HK-2 (cell line): ENCODE measurements around the gene PHLPP2.

Source experiments
- DNase-seq: peaks from one replicate; pipeline ENCODE4 v3.0.0-alpha.2; 2018; ENCODE audit not compliant: unreplicated experiment

The PHLPP2 gene

GRCh38 chr16:71724320-71724751 is at the start of gene PHLPP2:
TSS of gene PHLPP2 (minus strand) at chr16:71724701. CDS start at chr16:71714795, 9,906 bp downstream.
- no peak for DNase-seq

GRCh38 chr16:71771571-71771970 is 47.1 kb upstream of the PHLPP2 start:
- DNase-seq = no peak

- DNase-seq = no peak
Observed at GRCh38 chr16:71769222-71769621, 44.7 kb upstream of the PHLPP2 start.

- no peak for DNase-seq
Observed at GRCh38 chr16:71767060-71767900, 42.8 kb upstream of the PHLPP2 start.

GRCh38 chr16:71762186-71762585 is 37.7 kb upstream of the PHLPP2 start:
- DNase-seq = no peak

- no peak for DNase-seq
Observed at GRCh38 chr16:71761097-71761496, 36.6 kb upstream of the PHLPP2 start.

GRCh38 chr16:71758293-71758760 is 33.8 kb upstream of the PHLPP2 start:
- no peak for DNase-seq

- DNase-seq = no peak
Observed at GRCh38 chr16:71754652-71755051, 30.2 kb upstream of the PHLPP2 start.

- DNase-seq = no peak
Observed at GRCh38 chr16:71754108-71754507, 29.6 kb upstream of the PHLPP2 start.

- no peak for DNase-seq
Observed at GRCh38 chr16:71748226-71748625, 23.7 kb upstream of the PHLPP2 start.

GRCh38 chr16:71746442-71747046 is 22.0 kb upstream of the PHLPP2 start:
- no peak for DNase-seq

GRCh38 chr16:71738855-71739254 is 14.4 kb upstream of the PHLPP2 start:
- no peak for DNase-seq

GRCh38 chr16:71737501-71737900 is 13.0 kb upstream of the PHLPP2 start:
- DNase-seq = no peak

- DNase-seq = no peak
Observed at GRCh38 chr16:71734511-71734910, 10.0 kb upstream of the PHLPP2 start.

GRCh38 chr16:71732587-71732986 is 8.1 kb upstream of the PHLPP2 start:
- DNase-seq = no peak

- DNase-seq = no peak
Observed at GRCh38 chr16:71727551-71728324, 3.2 kb upstream of the PHLPP2 start.

GRCh38 chr16:71726476-71727315 is 2.2 kb upstream of the PHLPP2 start:
- no peak for DNase-seq

GRCh38 chr16:71723537-71724319 is 773 bp downstream of the PHLPP2 start:
- peak; percentile 70 for DNase-seq

- DNase-seq = peak; percentile 78
Observed at GRCh38 chr16:71722801-71723536, 1.5 kb downstream of the PHLPP2 start.
